Upper lobe of right lung (tissue), 1 donor: ENCODE results near the gene C1S. TPM values are rescaled to one million over a fixed set of nuclear protein-coding genes. Genes with fewer than 3 reads are reported as not detected.
"Not testable (repeated sequence)": the region's sequence is repeated elsewhere in the genome, so short reads cannot be mapped to it uniquely, and the experiment has no call there.

Experiments
- ATAC-seq: fragments of 200-7000 bp; cut with Tn5 transposase; one replicate; pipeline ENCODE4 v1.9.1; 2020; ENCODE audit warnings: mild to moderate bottlenecking, moderate library complexity
- DNase-seq: peaks from one replicate; pipeline ENCODE4 v3.0.0-alpha.2; 2020
- H3K27ac ChIP-seq: fragments of 200-600 bp; one replicate; pipeline ENCODE4 v1.8.0; 2022
- H3K27me3 ChIP-seq: fragments of 200-600 bp; one replicate; pipeline ENCODE4 v1.8.0; 2022; ENCODE audit warnings: mild to moderate bottlenecking
- H3K36me3 ChIP-seq: fragments of 200-600 bp; one replicate; pipeline ENCODE4 v1.8.0; 2022
- H3K4me1 ChIP-seq: fragments of 200-600 bp; one replicate; pipeline ENCODE4 v1.8.0; 2022
- H3K4me3 ChIP-seq: fragments of 200-600 bp; one replicate; pipeline ENCODE4 v1.8.0; 2022; ENCODE audit warnings: mild to moderate bottlenecking
- H3K9me3 ChIP-seq: fragments of 200-600 bp; one replicate; pipeline ENCODE4 v1.8.0; 2022
- CTCF ChIP-seq: fragments of 200-600 bp; IDR thresholded peaks from one replicate; pipeline ENCODE4 v1.8.0; 2022; ENCODE audit warnings: antibody characterized with exemption
- intact Hi-C: fragments of 100-400 bp; cut with DNase I; formaldehyde crosslinking; loops from one replicate; pipeline ENCODE4 v1.11.0; 2022
- long read RNA-seq: library from polyadenylated mRNA; unstranded; transcript quantifications from one replicate; pipeline ENCODE4 v2.0.0, GENCODE V29; 2021
- total RNA-seq: library from RNA; stranded (reverse); fragmentation: NEBNext Ultra II Directional; extraction: Animal tissue kit (Norgen Biotek cat#: 25700); gene quantifications from one replicate; pipeline ENCODE4 v1.2.1, GENCODE V29; 2021
- donor health status: DM: no; HTN: yes; CAD: no; lungs with severe emphysema.

C1S gene
- total RNA-seq, result 321 TPM
- long read RNA-seq, transcript C1S-201 (12 exons, 2,972 nt), result major isoform, 356 of 527 reads
- long read RNA-seq, transcript C1S-202 (12 exons, 2,635 nt), result minor isoform, 106 of 527 reads
- long read RNA-seq, partial matches to known transcripts, result 34 of 527 reads
- long read RNA-seq, other reads (novel, unspliced or antisense), result 31 of 527 reads

GRCh38 chr12:7060353-7060954 lies at the start of gene C1S:
TSS of gene C1S (plus strand) at chr12:7060718. CDS start at chr12:7061913, 1,195 bp downstream.
- Histone ChIP-seq H3K36me3 (no peaks in the 10 kb centered on the region), H3K4me1 (peaks cover 16% of the 10 kb centered on the region), H3K4me3 (peak within 1 kb of the TSS; percentile 43), H3K9me3 (no peaks in the 10 kb centered on the region), H3K27ac (peak within 1 kb of the TSS; percentile 81), H3K27me3 (no peaks in the 10 kb centered on the region)
- intact Hi-C loops, result loop anchor here (5.0 kb wide), 1 partner anchor 37 kb away; no protein-coding TSS in a partner anchor
- ATAC-seq, result peak; percentile 96
- DNase-seq, result peak; percentile 73
- TF ChIP-seq CTCF, result peak; percentile 70

GRCh38 chr12:7011398-7011797 lies 49.1 kb upstream of the C1S start:
- intact Hi-C loops, H3K27me3 ChIP-seq, H3K27ac ChIP-seq, H3K4me3 ChIP-seq, H3K9me3 ChIP-seq, DNase-seq, ATAC-seq: not testable (repeated sequence)
- Histone ChIP-seq H3K4me1 (peaks cover 32% of the 10 kb centered on the region), H3K36me3 (peaks cover 18% of the 10 kb centered on the region)

GRCh38 chr12:7012024-7012607 lies 48.4 kb upstream of the C1S start:
- Histone ChIP-seq H3K9me3 (no peaks in the 10 kb centered on the region), H3K27ac (no peak overlapping the region), H3K4me1 (peaks cover 39% of the 10 kb centered on the region), H3K4me3 (no peak overlapping the region), H3K27me3 (no peaks in the 10 kb centered on the region), H3K36me3 (peaks cover 15% of the 10 kb centered on the region)
- no peak for TF ChIP-seq CTCF
- DNase-seq (no peak), ATAC-seq (no peak)
- intact Hi-C loops, result no loop called here

GRCh38 chr12:7013101-7013500 lies 47.4 kb upstream of the C1S start:
- H3K4me3 ChIP-seq, result no peak overlapping the region
- DNase-seq, result no peak
- intact Hi-C loops, result no loop called here
- ATAC-seq, result no peak
- TF ChIP-seq CTCF, result no peak
- no peak overlapping the region for H3K27ac ChIP-seq
- no peaks in the 10 kb centered on the region for H3K27me3 ChIP-seq
- peaks cover 39% of the 10 kb centered on the region for H3K4me1 ChIP-seq
- peaks cover 15% of the 10 kb centered on the region for H3K36me3 ChIP-seq
- H3K9me3 ChIP-seq, result no peaks in the 10 kb centered on the region

- Histone ChIP-seq H3K4me3 (no peak overlapping the region), H3K36me3 (peaks cover 13% of the 10 kb centered on the region), H3K4me1 (peaks cover 34% of the 10 kb centered on the region), H3K27me3 (no peaks in the 10 kb centered on the region), H3K27ac (no peak overlapping the region), H3K9me3 (no peaks in the 10 kb centered on the region)
- ATAC-seq, result no peak
- TF ChIP-seq CTCF, result no peak
- no peak for DNase-seq
- intact Hi-C loops, result no loop called here
Observed at GRCh38 chr12:7015555-7016370, 44.8 kb upstream of the C1S start.
